Keratinocyte (primary cell): ENCODE measurements around the gene TXNL4A. TPM values are rescaled to one million over a fixed set of nuclear protein-coding genes. Genes with fewer than 3 reads are reported as not detected.

Source experiments
- DNase-seq: peaks from one replicate; pipeline ENCODE4 v3.0.0-alpha.2; 2011; ENCODE audit warnings: low read depth, missing footprints, low spot score
- FAIRE-seq: peaks from 2 replicates; lab custom pipeline; 2011; peaks lifted over from hg19 to GRCh38; lab: Jason Lieb, UNC
- H2AFZ ChIP-seq: 2 replicates; pipeline ENCODE4 v1.6.0; 2012; ENCODE audit warnings: low read length, control low read depth, inconsistent platforms; ENCODE audit not compliant: control insufficient read depth
- H3K27ac ChIP-seq: 2 replicates; pipeline ENCODE4 v1.5.1; 2011; ENCODE audit warnings: low read length; ENCODE audit not compliant: control insufficient read depth, insufficient read depth
- H3K27me3 ChIP-seq: 3 replicates; pipeline ENCODE4 v1.6.0; 2011; ENCODE audit warnings: low read length; ENCODE audit not compliant: control insufficient read depth, insufficient read depth; ENCODE audit errors: extremely low read depth
- H3K36me3 ChIP-seq, 2 experiments: 2 replicates in 1 of 2; 3 replicates in 1 of 2; pipeline ENCODE4 v1.5.1; 2011; ENCODE audit warnings: low read length in 2 of 2, mild to moderate bottlenecking in 1 of 2; ENCODE audit not compliant: control insufficient read depth in 2 of 2, insufficient read depth in 2 of 2; ENCODE audit errors: extremely low read depth in 1 of 2
- H3K4me1 ChIP-seq: 3 replicates; pipeline ENCODE4 v1.5.1; 2011; ENCODE audit warnings: low read length; ENCODE audit not compliant: control insufficient read depth, insufficient read depth; ENCODE audit errors: extremely low read depth
- H3K4me2 ChIP-seq: 3 replicates; pipeline ENCODE4 v1.6.0; 2011; ENCODE audit warnings: low read depth, low read length; ENCODE audit not compliant: control insufficient read depth, insufficient read depth; ENCODE audit errors: extremely low read depth
- H3K4me3 ChIP-seq, 3 experiments: fragments of 200-600 bp in 1 of 3; sonication (generic) in 1 of 3; 2 replicates in 2 of 3; 3 replicates in 1 of 3; pipeline ENCODE4 v1.5.1; 2011 to 2016; ENCODE audit warnings: low read length in 3 of 3, mild to moderate bottlenecking in 3 of 3, control low read depth in 2 of 3, inconsistent platforms in 1 of 3, low read depth in 1 of 3, mixed read lengths in 1 of 3, mixed run types in 1 of 3, moderate library complexity in 1 of 3; ENCODE audit not compliant: control insufficient read depth in 2 of 3, insufficient read depth in 2 of 3; ENCODE audit errors: extremely low read depth in 1 of 3
- H3K79me2 ChIP-seq: 2 replicates; pipeline ENCODE4 v1.6.0; 2012; ENCODE audit warnings: low read length; ENCODE audit not compliant: control insufficient read depth, insufficient read depth
- H3K9ac ChIP-seq: 3 replicates; pipeline ENCODE4 v1.6.0; 2011; ENCODE audit warnings: low read length; ENCODE audit not compliant: control insufficient read depth, insufficient read depth; ENCODE audit errors: extremely low read depth
- H3K9me1 ChIP-seq: 3 replicates; pipeline ENCODE4 v1.6.0; 2011; ENCODE audit warnings: low read length; ENCODE audit not compliant: control insufficient read depth, insufficient read depth; ENCODE audit errors: extremely low read depth
- H3K9me3 ChIP-seq: 2 replicates; pipeline ENCODE4 v1.5.1; 2012; ENCODE audit warnings: low read depth, low read length; ENCODE audit not compliant: control insufficient read depth
- H4K20me1 ChIP-seq: 3 replicates; pipeline ENCODE4 v1.6.0; 2011; ENCODE audit warnings: low read length; ENCODE audit not compliant: control insufficient read depth, insufficient read depth; ENCODE audit errors: extremely low read depth
- EZH2 ChIP-seq: IDR thresholded peaks from one replicate; pipeline ENCODE4 v1.6.1; 2012; ENCODE audit warnings: inconsistent platforms, mild to moderate bottlenecking, low read length, moderate library complexity
- dilution Hi-C: fragments of 300-500 bp; cut with MboI; formaldehyde crosslinking; loops from one replicate; pipeline ENCODE4 v1.7.0; 2020; ENCODE audit warnings: low sequenced_read_pairs; ENCODE audit not compliant: extremely low pct_ligation_motif_present
- polyA plus RNA-seq, 5 experiments: library from polyadenylated mRNA; depleted of rRNA in 3 of 5; stranded (reverse) in 3 of 5; stranded (forward) in 1 of 5; unstranded in 1 of 5; fragments of >200 nt; gene quantifications; 1 replicate in 1 of 5; 2 replicates in 3 of 5; 3 replicates in 1 of 5; pipeline versions ENCODE4 v1.2.1 to v1.2.3, GENCODE V29; 2011 to 2012; ENCODE audit warnings: missing spikeins in 2 of 5, low read depth in 1 of 5, low replicate concordance in 1 of 5
- TF ChIP-seq, protein P1 (sequence below), 3 experiments: IDR thresholded peaks in 1 of 3; conservative IDR thresholded peaks in 1 of 3; optimal IDR thresholded peaks in 1 of 3; 2 replicates in 2 of 3; 3 replicates in 1 of 3; pipeline versions ENCODE3 to v1.5.1; 2011; ENCODE audit warnings: low read length in 3 of 3, mild to moderate bottlenecking in 3 of 3, moderate library complexity in 2 of 3, control low read depth in 1 of 3, inconsistent platforms in 1 of 3; ENCODE audit not compliant: insufficient read depth in 2 of 3; ENCODE audit errors: extremely low read depth in 1 of 3

Gene TXNL4A
- polyA plus RNA-seq, 1 donor (not counting 4 experiments of a cell fraction or from before 2014, with no cell fraction given): 142 TPM

DNA sequence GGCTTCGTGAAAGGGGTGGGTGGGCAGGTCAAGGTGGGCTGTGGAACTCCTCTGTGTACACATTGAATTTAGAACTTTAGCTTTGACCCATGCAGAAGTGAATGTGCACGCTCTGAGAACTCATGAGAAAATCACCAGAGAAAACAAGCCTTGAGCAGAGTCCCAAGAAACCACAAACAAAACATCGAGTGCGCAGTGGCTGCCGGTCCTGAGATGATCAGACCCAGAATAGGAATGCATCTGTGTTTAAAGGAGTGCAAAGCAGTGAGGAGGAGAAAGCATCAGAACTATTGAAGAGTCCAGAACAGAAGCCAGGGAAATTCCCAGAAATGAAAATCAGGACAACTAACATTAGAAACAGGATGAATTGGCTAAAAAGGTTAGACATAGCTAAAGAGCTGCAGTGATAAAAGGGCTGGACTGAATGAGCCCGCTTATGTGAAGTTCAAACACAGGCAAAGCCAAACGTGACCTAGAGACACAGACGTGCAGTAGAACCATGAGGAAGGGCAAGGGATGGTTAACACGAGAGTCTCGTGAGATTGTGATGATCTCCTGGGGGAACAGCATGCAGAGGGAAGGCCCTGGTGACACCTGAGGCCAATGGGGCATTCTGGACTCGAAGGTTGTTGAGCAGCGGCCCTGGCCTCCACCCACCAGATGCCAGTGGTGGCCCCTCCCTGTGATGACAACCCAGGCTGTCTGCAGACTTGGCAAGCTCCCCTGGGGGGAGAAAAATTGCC, 16.4 kb upstream of the TXNL4A start:
- H2AFZ ChIP-seq: no peak overlapping the region
- H3K9me3 ChIP-seq: peaks cover 3% of the 10 kb centered on the region
- DNase-seq (no peak), FAIRE-seq (no peak)
- H3K4me1 ChIP-seq: no peaks in the 10 kb centered on the region
- H3K9me1 ChIP-seq: no peaks in the 10 kb centered on the region
- H3K9ac ChIP-seq: no peak overlapping the region
- no peaks in the 10 kb centered on the region for H3K36me3 ChIP-seq
- no peaks in the 10 kb centered on the region for H4K20me1 ChIP-seq
- no peak overlapping the region for H3K27ac ChIP-seq
- H3K79me2 ChIP-seq: no peaks in the 10 kb centered on the region
- H3K27me3 ChIP-seq: no peaks in the 10 kb centered on the region
- TF ChIP-seq, protein P1, sequence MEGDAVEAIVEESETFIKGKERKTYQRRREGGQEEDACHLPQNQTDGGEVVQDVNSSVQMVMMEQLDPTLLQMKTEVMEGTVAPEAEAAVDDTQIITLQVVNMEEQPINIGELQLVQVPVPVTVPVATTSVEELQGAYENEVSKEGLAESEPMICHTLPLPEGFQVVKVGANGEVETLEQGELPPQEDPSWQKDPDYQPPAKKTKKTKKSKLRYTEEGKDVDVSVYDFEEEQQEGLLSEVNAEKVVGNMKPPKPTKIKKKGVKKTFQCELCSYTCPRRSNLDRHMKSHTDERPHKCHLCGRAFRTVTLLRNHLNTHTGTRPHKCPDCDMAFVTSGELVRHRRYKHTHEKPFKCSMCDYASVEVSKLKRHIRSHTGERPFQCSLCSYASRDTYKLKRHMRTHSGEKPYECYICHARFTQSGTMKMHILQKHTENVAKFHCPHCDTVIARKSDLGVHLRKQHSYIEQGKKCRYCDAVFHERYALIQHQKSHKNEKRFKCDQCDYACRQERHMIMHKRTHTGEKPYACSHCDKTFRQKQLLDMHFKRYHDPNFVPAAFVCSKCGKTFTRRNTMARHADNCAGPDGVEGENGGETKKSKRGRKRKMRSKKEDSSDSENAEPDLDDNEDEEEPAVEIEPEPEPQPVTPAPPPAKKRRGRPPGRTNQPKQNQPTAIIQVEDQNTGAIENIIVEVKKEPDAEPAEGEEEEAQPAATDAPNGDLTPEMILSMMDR (optimal IDR thresholded peaks at IDR 0.05 in 1 of 3, IDR thresholded peaks at IDR 0.05 in 1 of 3, conservative IDR thresholded peaks at IDR 0.05 in 1 of 3; ENCODE audit: extremely low read depth in 1 of 3, insufficient read depth in 2 of 3, low read length in 3 of 3): no peak
- TF ChIP-seq EZH2: no peak
- H3K4me3 ChIP-seq: no peak overlapping the region
- dilution Hi-C loops: no loop called here
- no peak overlapping the region for H3K4me2 ChIP-seq

DNA sequence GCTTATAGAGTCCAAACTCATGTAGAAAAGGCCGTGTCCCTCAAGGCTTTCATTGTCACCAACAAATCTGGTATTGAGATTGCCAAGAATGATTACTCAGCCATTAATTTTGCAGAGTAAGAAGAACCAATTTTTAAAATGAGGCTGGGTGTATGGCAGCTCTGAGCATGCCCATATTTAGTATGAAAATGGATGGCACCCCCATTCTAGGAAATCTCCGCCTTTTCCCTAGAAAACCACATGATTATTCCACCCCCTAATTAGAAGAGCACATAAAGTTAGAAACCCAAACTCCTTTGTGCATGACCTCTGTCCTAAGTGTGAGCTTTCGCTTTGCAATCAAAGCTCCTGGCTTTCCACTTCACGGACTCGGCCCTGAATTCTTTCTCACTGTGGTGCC, 14.1 kb upstream of the TXNL4A start:
- Histone ChIP-seq H2AFZ (no peak overlapping the region), H3K9me3 (peaks cover 3% of the 10 kb centered on the region), H3K9me1 (no peaks in the 10 kb centered on the region), H3K27ac (no peak overlapping the region), H3K4me3 (no peak overlapping the region), H3K36me3 (no peaks in the 10 kb centered on the region), H4K20me1 (no peaks in the 10 kb centered on the region), H3K79me2 (no peaks in the 10 kb centered on the region), H3K9ac (no peak overlapping the region), H3K4me2 (no peak overlapping the region), H3K4me1 (no peaks in the 10 kb centered on the region), H3K27me3 (no peaks in the 10 kb centered on the region)
- dilution Hi-C loops: no loop called here
- no peak for FAIRE-seq
- TF ChIP-seq, protein P1 (optimal IDR thresholded peaks at IDR 0.05 in 1 of 3, IDR thresholded peaks at IDR 0.05 in 1 of 3, conservative IDR thresholded peaks at IDR 0.05 in 1 of 3; ENCODE audit: extremely low read depth in 1 of 3, insufficient read depth in 2 of 3, low read length in 3 of 3): no peak
- TF ChIP-seq EZH2: no peak
- no peak for DNase-seq
